NOMO-1 (cell line): ENCODE results near the gene IGF2BP3.
"Not testable (repeated sequence)": the region's sequence is repeated elsewhere in the genome, so short reads cannot be mapped to it uniquely, and the experiment has no call there.

Experiments
- DNase-seq, 2 experiments: peaks; one replicate each; lab custom pipeline; 2025; ENCODE audit not compliant: unreplicated experiment in 2 of 2; lab: John Stamatoyannopoulos, UW

IGF2BP3 gene

GRCh38 chr7:23343806-23344475 is 126.3 kb downstream of the IGF2BP3 start:
- no peak for DNase-seq

- no peak for DNase-seq
Observed at GRCh38 chr7:23343102-23343501, 127.2 kb downstream of the IGF2BP3 start.

GRCh38 chr7:23341846-23342598 is 128.3 kb downstream of the IGF2BP3 start:
- no peak for DNase-seq

- DNase-seq, result no peak
Observed at GRCh38 chr7:23338863-23339262, 131.4 kb downstream of the IGF2BP3 start.

GRCh38 chr7:23338439-23338838 is 131.9 kb downstream of the IGF2BP3 start:
- DNase-seq, result no peak

GRCh38 chr7:23337374-23337773 is 132.9 kb downstream of the IGF2BP3 start:
- no peak for DNase-seq

GRCh38 chr7:23336799-23337283 is 133.4 kb downstream of the IGF2BP3 start:
- DNase-seq, result no peak

- peak in 1 of 2 experiments; percentile 50 for DNase-seq
Observed at GRCh38 chr7:23336086-23336485, 134.2 kb downstream of the IGF2BP3 start.

- DNase-seq, result no peak
Observed at GRCh38 chr7:23335621-23336020, 134.7 kb downstream of the IGF2BP3 start.

GRCh38 chr7:23335136-23335535 is 135.2 kb downstream of the IGF2BP3 start:
- no peak for DNase-seq

GRCh38 chr7:23334482-23335056 is 135.7 kb downstream of the IGF2BP3 start:
- no peak for DNase-seq

GRCh38 chr7:23333671-23334246 is 136.5 kb downstream of the IGF2BP3 start:
- DNase-seq, result no peak

- DNase-seq, result no peak
Observed at GRCh38 chr7:23332910-23333612, 137.2 kb downstream of the IGF2BP3 start.

GRCh38 chr7:23332193-23332592 is 138.1 kb downstream of the IGF2BP3 start:
- DNase-seq, result no peak

- no peak for DNase-seq
Observed at GRCh38 chr7:23331132-23331531, 139.2 kb downstream of the IGF2BP3 start.

- DNase-seq, result no peak
Observed at GRCh38 chr7:23315366-23315765, 154.9 kb downstream of the IGF2BP3 start.

- DNase-seq, result not testable (repeated sequence)
Observed at GRCh38 chr7:23312141-23312540, 158.2 kb downstream of the IGF2BP3 start.

GRCh38 chr7:23308754-23309153 is 161.5 kb downstream of the IGF2BP3 start:
- DNase-seq, result no peak

GRCh38 chr7:23306936-23307521 is 163.3 kb downstream of the IGF2BP3 start:
- DNase-seq, result no peak

GRCh38 chr7:23299770-23300300 is 170.5 kb downstream of the IGF2BP3 start:
- no peak for DNase-seq
